HepG2 (cell line): ENCODE data around the gene GAPDH. TPM values are rescaled to one million over a fixed set of nuclear protein-coding genes. Genes with fewer than 3 reads are reported as not detected.
A peak's percentile ranks its signal among the peaks of the same experiment; 100 is the strongest.

ENCODE experiments used
- AGO1 ChIP-seq: fragments of 200-400 bp; formaldehyde crosslinking; IDR thresholded peaks from 2 replicates; pipeline ENCODE4 v1.6.1; 2017; ENCODE audit warnings: mild to moderate bottlenecking, low read depth, low read length, moderate library complexity; ENCODE audit not compliant: poor library complexity, severe bottlenecking
- CBFB ChIP-seq: sonication (generic); formaldehyde crosslinking; IDR thresholded peaks from 2 replicates; pipeline ENCODE4 v1.4.0; 2020; ENCODE audit warnings: missing genetic modification reagents
- CBX1 ChIP-seq: IDR thresholded peaks from one replicate; pipeline ENCODE4 v1.6.1; 2016; ENCODE audit warnings: antibody characterized with exemption, low read depth
- DNMT1 ChIP-seq: sonication (generic); formaldehyde crosslinking; IDR thresholded peaks from 2 replicates; pipeline ENCODE4 v1.5.1; 2020; ENCODE audit warnings: mild to moderate bottlenecking, missing genetic modification reagents
- ETV5 ChIP-seq: IDR thresholded peaks from 2 replicates; pipeline ENCODE4 v1.6.1; 2018; ENCODE audit warnings: missing biosample characterization, missing genetic modification reagents, inconsistent platforms, borderline replicate concordance
- HMGXB4 ChIP-seq, 2 experiments: sonication (generic) in 1 of 2; formaldehyde crosslinking in 1 of 2; IDR thresholded peaks; 2 replicates each; pipeline versions ENCODE4 v1.4.0 to v1.6.1; 2018 to 2020; ENCODE audit warnings: missing genetic modification reagents in 2 of 2, borderline replicate concordance in 1 of 2, low read depth in 1 of 2, mild to moderate bottlenecking in 1 of 2, missing biosample characterization in 1 of 2
- HOXA7 ChIP-seq: sonication (generic); formaldehyde crosslinking; IDR thresholded peaks from 2 replicates; pipeline ENCODE4 v1.8.1; 2022; ENCODE audit warnings: mild to moderate bottlenecking, missing genetic modification reagents, moderate library complexity
- RFXANK ChIP-seq: IDR thresholded peaks from 2 replicates; pipeline ENCODE4 v1.6.1; 2016
- SNRNP70 ChIP-seq: fragments of 200-400 bp; formaldehyde crosslinking; IDR thresholded peaks from 2 replicates; pipeline ENCODE4 v1.6.1; 2017; ENCODE audit warnings: mild to moderate bottlenecking, low read depth, low read length, moderate library complexity
- SP2 ChIP-seq: sonication (generic); formaldehyde crosslinking; IDR thresholded peaks from 2 replicates; pipeline ENCODE4 v1.5.1; 2020; ENCODE audit warnings: mild to moderate bottlenecking, missing genetic modification reagents
- TBL1XR1 ChIP-seq: fragments of 150-350 bp; IDR thresholded peaks from 2 replicates; pipeline ENCODE4 v1.6.1; 2014; ENCODE audit warnings: borderline replicate concordance, low read length; ENCODE audit not compliant: partially characterized antibody
- TEAD3 ChIP-seq: optimal IDR thresholded peaks from 2 replicates; pipeline ENCODE3; 2016; ENCODE audit warnings: borderline replicate concordance
- ZFP37 ChIP-seq: sonication (generic); formaldehyde crosslinking; IDR thresholded peaks from 2 replicates; pipeline ENCODE4 v1.4.0; 2020; ENCODE audit warnings: missing genetic modification reagents, borderline replicate concordance
- ZNF142 ChIP-seq: sonication (generic); formaldehyde crosslinking; IDR thresholded peaks from 2 replicates; pipeline ENCODE4 v1.4.0; 2020; ENCODE audit warnings: missing genetic modification reagents
- ZNF251 ChIP-seq: sonication (generic); formaldehyde crosslinking; IDR thresholded peaks from 2 replicates; pipeline ENCODE4 v1.9.0; 2021; ENCODE audit warnings: mild to moderate bottlenecking, missing genetic modification reagents
- ZNF382 ChIP-seq: sonication (generic); formaldehyde crosslinking; IDR thresholded peaks from 2 replicates; pipeline ENCODE4 v1.5.0; 2020; ENCODE audit warnings: missing genetic modification reagents, mild to moderate bottlenecking, borderline replicate concordance
- ZNF512 ChIP-seq: sonication (generic); formaldehyde crosslinking; IDR thresholded peaks from 2 replicates; pipeline ENCODE4 v1.4.0; 2020; ENCODE audit warnings: mild to moderate bottlenecking, missing genetic modification reagents
- ZNF746 ChIP-seq: sonication (generic); formaldehyde crosslinking; IDR thresholded peaks from 2 replicates; pipeline ENCODE4 v1.8.0; 2022; ENCODE audit warnings: mild to moderate bottlenecking, missing genetic modification reagents
- ZNF784 ChIP-seq: sonication (generic); formaldehyde crosslinking; IDR thresholded peaks from 2 replicates; pipeline ENCODE4 v1.5.1; 2020; ENCODE audit warnings: missing genetic modification reagents, mild to moderate bottlenecking, borderline replicate concordance
- ZSCAN9 ChIP-seq: IDR thresholded peaks from 2 replicates; pipeline ENCODE4 v1.6.1; 2016; ENCODE audit warnings: borderline replicate concordance
- polyA plus RNA-seq, 8 experiments: library from polyadenylated mRNA; depleted of rRNA in 3 of 8; stranded (reverse) in 7 of 8; unstranded in 1 of 8; fragments of >200 nt; fragmentation: Illumina TruSeq in 4 of 8; extraction: Trizol in 4 of 8; gene quantifications; 2 replicates each; pipeline versions ENCODE4 v1.2.1 to v1.2.3, GENCODE V29; 2011 to 2016; ENCODE audit warnings: low read depth in 4 of 8, missing spikeins in 1 of 8, mixed read lengths in 1 of 8; ENCODE audit not compliant: insufficient read depth in 1 of 8
- total RNA-seq, 5 experiments: library from RNA; depleted of rRNA; stranded (reverse); fragments of >200 nt; fragmentation: Illumina TruSeq; extraction: Trizol; gene quantifications; 2 replicates each; pipeline ENCODE4 v1.2.3, GENCODE V29; 2016; ENCODE audit warnings: low read depth in 1 of 5

GAPDH gene
- total and polyA plus RNA-seq, 2 of the 13 experiments (the other 11 are each of a cell fraction or from before 2014, with no cell fraction given), result 3,038 to 12,722 TPM

DNA sequence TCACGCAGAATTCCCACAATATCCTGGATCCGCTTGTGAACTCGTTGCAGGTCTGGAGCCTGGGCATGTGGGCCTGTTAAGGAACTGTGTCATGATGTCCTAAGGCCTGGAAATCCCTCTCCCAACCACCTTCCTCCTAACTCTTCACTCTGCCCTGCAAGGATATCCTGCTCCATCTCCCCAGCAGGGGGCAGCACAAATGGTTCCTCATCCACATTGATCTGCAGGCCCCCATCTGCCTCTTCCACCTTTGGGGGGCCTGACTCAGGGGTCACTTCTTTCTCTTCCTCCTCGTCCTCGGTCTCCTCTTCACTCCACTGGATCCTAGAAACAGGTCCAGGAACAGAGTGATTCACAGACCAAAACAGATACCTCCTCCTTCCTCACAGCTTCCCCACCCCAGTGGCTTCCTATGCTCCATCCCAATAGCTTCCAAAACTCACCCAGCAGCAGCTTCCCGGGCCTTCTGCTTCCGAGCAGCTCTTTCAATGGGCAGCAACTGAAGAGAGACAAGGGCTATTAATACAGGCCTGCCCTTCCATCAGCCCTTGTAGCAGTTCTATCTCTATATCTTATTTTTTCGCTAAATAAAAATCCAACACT is 29.2 kb downstream of the GAPDH start (continued):
- TF ChIP-seq ZNF142 (no peak), ZNF512 (CRISPR knock-in tag) (no peak), ZNF382 (CRISPR knock-in tag) (no peak), CBX1 (no peak), HOXA7 (CRISPR knock-in tag) (no peak), AGO1 (no peak), SP2 (CRISPR knock-in tag) (no peak), DNMT1 (CRISPR knock-in tag) (no peak), HMGXB4 (CRISPR knock-in tag; IDR thresholded peaks at IDR 0.05; ENCODE audit: borderline replicate concordance in 1 of 2, low read depth in 1 of 2) (peak; percentile 21 to 52; a peak in 1 of 4 replicates), ZNF251 (no peak), SNRNP70 (no peak), CBFB (CRISPR knock-in tag) (no peak), ETV5 (CRISPR knock-in tag) (0 out of 2 replicates have a peak, but pooled peaks have one; percentile 14), RFXANK (CRISPR knock-in tag) (no peak), ZNF784 (no peak), TEAD3 (peak; percentile 17), ZFP37 (CRISPR knock-in tag) (no peak), TBL1XR1 (no peak), ZSCAN9 (CRISPR knock-in tag) (no peak), ZNF746 (CRISPR knock-in tag) (no peak)
